IMR-90 (cell line): ENCODE data around the gene FRMD4B. TPM values are rescaled to one million over a fixed set of nuclear protein-coding genes. Genes with fewer than 3 reads are reported as not detected.

Experiments
- ATAC-seq: fragments of 200-7000 bp; cut with Tn5 transposase; 2 replicates; pipeline ENCODE4 v1.9.1; 2020; ENCODE audit warnings: low read depth, mild to moderate bottlenecking, moderate library complexity
- BruUV-seq: library from RNA; stranded (reverse); fragments of 400-500 nt; replicated peaks from 2 replicates; lab custom pipeline; 2021; lab: Mats Ljungman, UMichigan
- CTCF ChIA-PET: fragments of 300-600 bp; formaldehyde crosslinking; extraction: SDS; loops from one replicate; lab custom pipeline; 2021; ENCODE audit warnings: antibody characterized with exemption; lab: Yijun Ruan, JAX
- POLR2A ChIA-PET: fragments of 300-600 bp; sonication (Branson Sonifier 250); formaldehyde crosslinking; loops from one replicate; lab custom pipeline; 2022; ENCODE audit warnings: antibody characterized with exemption; ENCODE audit not compliant: unreplicated experiment; lab: Charles Lee
- DNase-seq: peaks from one replicate; pipeline ENCODE4 v3.0.0; 2013
- H2AFZ ChIP-seq: replicated peaks from 2 replicates; pipeline ENCODE3; 2013; ENCODE audit warnings: low read length, mild to moderate bottlenecking; ENCODE audit not compliant: poor library complexity
- H2AK5ac ChIP-seq: 2 replicates; pipeline ENCODE4 v1.6.1; 2013; ENCODE audit warnings: low read depth, low read length, inconsistent platforms
- H2AK9ac ChIP-seq: replicated peaks from 2 replicates; pipeline ENCODE3; 2013; ENCODE audit warnings: mild to moderate bottlenecking, low read depth, low read length, moderate library complexity; ENCODE audit not compliant: poor library complexity
- H2BK120ac ChIP-seq: 2 replicates; pipeline ENCODE4 v1.6.1; 2013; ENCODE audit warnings: low read depth, low read length, inconsistent platforms
- H2BK15ac ChIP-seq: 3 replicates; pipeline ENCODE4 v1.6.1; 2013; ENCODE audit warnings: low read depth, low read length, inconsistent platforms
- H2BK20ac ChIP-seq: 2 replicates; pipeline ENCODE4 v1.6.1; 2013; ENCODE audit warnings: low read depth, mild to moderate bottlenecking, inconsistent platforms, low read length, moderate library complexity
- H2BK5ac ChIP-seq: 2 replicates; pipeline ENCODE4 v1.6.1; 2013; ENCODE audit warnings: mild to moderate bottlenecking, low read depth, low read length, inconsistent platforms; ENCODE audit not compliant: poor library complexity, severe bottlenecking
- H3K14ac ChIP-seq: replicated peaks from 2 replicates; pipeline ENCODE4 v1.6.1; 2013; ENCODE audit warnings: low read depth, low read length, inconsistent platforms
- H3K18ac ChIP-seq: 2 replicates; pipeline ENCODE4 v1.6.1; 2013; ENCODE audit warnings: low read depth, low read length, control low read depth
- H3K23ac ChIP-seq: 2 replicates; pipeline ENCODE4 v1.6.1; 2013; ENCODE audit warnings: low read depth, low read length, inconsistent platforms
- H3K27ac ChIP-seq: 2 replicates; pipeline ENCODE4 v1.5.1; 2013; ENCODE audit warnings: mild to moderate bottlenecking, control low read depth, low read length; ENCODE audit not compliant: insufficient read depth
- H3K27me3 ChIP-seq: 2 replicates; pipeline ENCODE4 v1.6.1; 2013; ENCODE audit warnings: low read length; ENCODE audit not compliant: control insufficient read depth, insufficient read depth
- H3K36me3 ChIP-seq: 2 replicates; pipeline ENCODE4 v1.6.1; 2013; ENCODE audit warnings: low read length, mixed read lengths; ENCODE audit not compliant: control insufficient read depth, insufficient read depth
- H3K4ac ChIP-seq: 2 replicates; pipeline ENCODE4 v1.6.1; 2013; ENCODE audit warnings: low read depth, low read length, inconsistent platforms
- H3K4me1 ChIP-seq: 2 replicates; pipeline ENCODE4 v1.6.1; 2013; ENCODE audit warnings: low read length, mixed read lengths; ENCODE audit not compliant: control insufficient read depth, insufficient read depth
- H3K4me2 ChIP-seq: 2 replicates; pipeline ENCODE4 v1.6.1; 2013; ENCODE audit warnings: low read depth, mild to moderate bottlenecking, control low read depth, low read length, moderate library complexity
- H3K4me3 ChIP-seq: 2 replicates; pipeline ENCODE4 v1.5.1; 2013; ENCODE audit warnings: low read depth, mild to moderate bottlenecking, control low read depth, low read length, moderate library complexity; ENCODE audit not compliant: insufficient read depth
- H3K56ac ChIP-seq: 2 replicates; pipeline ENCODE4 v1.6.1; 2013; ENCODE audit warnings: low read length, inconsistent platforms; ENCODE audit not compliant: insufficient read depth; ENCODE audit errors: extremely low read depth
- H3K79me1 ChIP-seq, 2 experiments: 2 replicates each; pipeline ENCODE4 v1.6.1; 2013; ENCODE audit warnings: low read length in 2 of 2, inconsistent platforms in 1 of 2, low read depth in 1 of 2
- H3K9ac ChIP-seq: 2 replicates; pipeline ENCODE4 v1.6.1; 2013; ENCODE audit warnings: low read depth, low read length, control low read depth
- H3K9me1 ChIP-seq: 2 replicates; pipeline ENCODE4 v1.6.1; 2013; ENCODE audit warnings: low read length, inconsistent platforms; ENCODE audit not compliant: insufficient read depth
- H3K9me3 ChIP-seq: 2 replicates; pipeline ENCODE4 v1.6.1; 2013; ENCODE audit warnings: low read length; ENCODE audit not compliant: control insufficient read depth, insufficient read depth
- H4K20me1 ChIP-seq: 2 replicates; pipeline ENCODE4 v1.6.1; 2013; ENCODE audit warnings: low read length, inconsistent platforms; ENCODE audit not compliant: insufficient read depth
- H4K5ac ChIP-seq: 2 replicates; pipeline ENCODE4 v1.6.1; 2013; ENCODE audit warnings: mild to moderate bottlenecking, low read depth, low read length, control low read depth
- H4K8ac ChIP-seq, 2 experiments: 2 replicates each; pipeline ENCODE4 v1.6.1; 2013; ENCODE audit warnings: low read depth in 2 of 2, low read length in 2 of 2, control low read depth in 1 of 2, inconsistent platforms in 1 of 2
- H4K91ac ChIP-seq: 2 replicates; pipeline ENCODE4 v1.6.1; 2013; ENCODE audit warnings: low read depth, low read length, inconsistent platforms; ENCODE audit not compliant: insufficient read depth
- BHLHE40 ChIP-seq: fragments of 150-350 bp; IDR thresholded peaks from 2 replicates; pipeline ENCODE4 v1.6.1; 2016; ENCODE audit warnings: mild to moderate bottlenecking, low read depth, low read length
- WGBS, 2 experiments: methylation state at CpG; one replicate each; pipeline versions ENCODE4 v1.1.5 to v1.1.7; 2013; ENCODE audit warnings: missing lambda C conversion rate in 2 of 2; ENCODE audit not compliant: insufficient read length in 1 of 2; ENCODE audit errors: extremely low coverage in 2 of 2; 5-methylcytosine and 5-hydroxymethylcytosine counted together
- dilution Hi-C: fragments of 300-500 bp; cut with HindIII; formaldehyde crosslinking; loops from one replicate; pipeline ENCODE4 v1.14.3; 2018; ENCODE audit warnings: low sequenced_read_pairs; ENCODE audit not compliant: unreplicated experiment
- in situ Hi-C: fragments of 300-500 bp; cut with MboI; formaldehyde crosslinking; loops from 3 replicates; pipeline ENCODE4 v1.14.3; 2019; ENCODE audit warnings: low sequenced_read_pairs, inconsistent platforms, mixed read lengths
- intact Hi-C: fragments of 100-400 bp; cut with micrococcal nuclease; formaldehyde crosslinking; loops from 2 replicates; pipeline ENCODE4 v1.10.0; 2022
- polyA plus RNA-seq, 3 experiments: library from polyadenylated mRNA; depleted of rRNA; stranded (reverse); fragments of >200 nt; gene quantifications; 2 replicates each; pipeline ENCODE4 v1.2.3, GENCODE V29; 2012; ENCODE audit warnings: low replicate concordance in 1 of 3
- total RNA-seq: library from RNA; depleted of rRNA; stranded (reverse); fragments of >200 nt; gene quantifications from 2 replicates; pipeline ENCODE4 v1.2.3, GENCODE V29; 2012

The FRMD4B gene
- total and polyA plus RNA-seq, 2 of the 4 experiments (the other 2 are of a cell fraction) = 0.14 to 0.36 TPM

DNA sequence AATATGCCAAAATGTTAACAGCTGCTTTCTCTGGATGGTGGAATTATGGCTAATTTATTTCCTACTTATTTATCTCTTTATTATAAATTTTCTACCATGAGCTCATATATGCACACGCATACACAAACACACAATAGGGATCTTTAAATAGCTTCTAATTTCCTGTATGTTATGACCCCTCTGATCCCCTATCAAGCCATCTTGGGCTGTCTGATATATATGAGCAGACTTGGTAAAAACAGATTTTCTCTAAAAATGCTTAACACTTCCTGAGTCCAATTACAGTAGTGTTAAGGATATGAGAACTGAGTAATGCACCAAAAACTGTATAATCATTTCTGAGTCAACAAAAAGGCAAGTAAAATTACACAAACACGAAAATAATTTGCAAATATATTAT lies 211.4 kb downstream of the FRMD4B start:
- TF ChIP-seq BHLHE40 = no peak
- no peak overlapping the region for H3K4me3 ChIP-seq
- H2BK15ac ChIP-seq = no peak overlapping the region
- intact Hi-C loops (no loop called here), in situ Hi-C loops (loop anchor here (25.0 kb wide), 1 partner anchor 788 kb away; no protein-coding TSS in a partner anchor), dilution Hi-C loops (no loop called here)
- H3K18ac ChIP-seq = no peak overlapping the region
- H4K20me1 ChIP-seq = no peaks in the 10 kb centered on the region
- ChIA-PET CTCF (interaction anchor here (1.5 to 3.3 kb wide), 2 partner anchors 13 to 132 kb away, joined by 7 to 16 read pairs; no protein-coding TSS in a partner anchor), POLR2A (no interaction called here)
- H4K91ac ChIP-seq = no peak overlapping the region
- H3K79me1 ChIP-seq = no peaks in the 10 kb centered on the region
- DNase-seq (no peak), ATAC-seq (no peak)
- H3K4me1 ChIP-seq = no peaks in the 10 kb centered on the region
- WGBS, 2 experiments = no CpG with 5 or more reads among the region's 2 CpGs
- no peak overlapping the region for H3K4ac ChIP-seq
- no peak overlapping the region for H3K14ac ChIP-seq
- no peaks in the 10 kb centered on the region for H3K9me3 ChIP-seq
- no peak overlapping the region for H3K4me2 ChIP-seq
- no peak overlapping the region for H2AK5ac ChIP-seq
- H4K8ac ChIP-seq = no peak overlapping the region
- H3K27ac ChIP-seq = no peak overlapping the region
- no peak overlapping the region for H2AK9ac ChIP-seq
- no peak overlapping the region for H3K56ac ChIP-seq
- no peak overlapping the region for H2BK5ac ChIP-seq
- H2BK120ac ChIP-seq = no peak overlapping the region
- H2AFZ ChIP-seq = no peak overlapping the region
- no peak overlapping the region for H3K9ac ChIP-seq
- H3K36me3 ChIP-seq = no peaks in the 10 kb centered on the region
- H2BK20ac ChIP-seq = no peak overlapping the region
- no peak overlapping the region for H4K5ac ChIP-seq
- H3K9me1 ChIP-seq = no peaks in the 10 kb centered on the region
- no peak overlapping the region for H3K23ac ChIP-seq
- peaks cover 6% of the 10 kb centered on the region for H3K27me3 ChIP-seq
- no TSS peak for BruUV-seq
